ENCODE measurements around the gene CLECL1. TPM values are rescaled to one million over a fixed set of nuclear protein-coding genes. Genes with fewer than 3 reads are reported as not detected.

Gene CLECL1
- total and polyA plus RNA-seq, 10 donors = 6.3 to 103 (median 14.5) TPM

DNA sequence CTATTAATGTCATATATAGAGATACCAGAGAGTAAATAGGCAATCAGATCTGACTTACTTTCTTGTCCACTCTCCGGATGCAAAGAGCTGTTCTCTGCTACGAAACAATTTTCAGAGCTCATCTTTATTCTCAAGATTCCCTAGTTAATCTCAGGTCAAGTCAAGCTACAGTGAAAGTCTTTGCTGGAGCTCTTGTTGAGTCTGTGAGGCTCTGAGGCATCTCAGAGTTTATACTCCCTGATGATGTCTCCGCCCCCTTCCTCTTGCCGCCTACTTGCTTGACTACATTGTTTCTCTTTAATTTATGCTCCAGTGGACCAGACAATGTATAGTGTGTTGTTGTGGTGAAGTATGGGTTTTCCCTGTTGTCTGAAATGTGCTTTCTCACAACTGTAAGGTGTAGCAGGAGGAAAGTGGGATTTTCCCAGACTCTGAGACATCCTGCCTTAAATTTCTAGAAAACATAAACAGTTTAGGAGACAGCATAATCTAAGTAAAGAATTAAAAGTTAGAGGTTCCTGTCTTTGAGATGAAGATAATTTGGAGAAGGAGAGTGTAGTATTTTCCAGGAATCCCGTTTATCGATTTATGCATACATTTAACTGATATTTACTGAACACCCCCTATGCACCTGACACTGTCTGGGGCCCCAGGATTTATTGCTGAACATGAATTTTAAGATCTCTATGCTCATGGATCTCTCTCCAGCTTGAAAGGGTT, 28.0 kb upstream of the CLECL1 start, which contains the start of gene CD69:
Gene CD69, minus strand, starts transcription at position 203 of the 720 bp plus-strand sequence. Its CDS starts 81 bp downstream, at position 122.
- peak; percentile 82 for DNase-seq
- H3K36me3 ChIP-seq = peaks cover 0 to 10% (median 4%) of the 10 kb centered on the region in 6 donors

DNA sequence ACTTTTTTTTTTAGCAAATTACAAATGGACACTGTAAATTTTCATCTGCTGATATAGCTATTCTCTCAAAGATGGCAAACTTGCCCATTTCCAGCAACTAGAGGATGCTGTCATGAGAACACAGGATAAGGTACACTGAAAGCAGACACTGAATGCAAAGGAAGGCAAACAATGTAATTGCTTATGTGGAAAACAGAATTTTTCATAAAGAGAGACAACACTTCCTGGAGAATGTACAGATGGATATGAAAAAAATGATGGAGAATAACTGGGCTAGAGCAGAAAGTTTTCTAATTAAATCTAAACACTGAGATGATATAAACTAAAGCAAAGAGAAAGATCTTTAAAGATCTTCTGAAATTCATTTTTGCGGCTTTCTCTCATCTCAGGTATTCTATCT, 27.2 kb upstream of the CLECL1 start:
- H3K9me3 ChIP-seq = no peaks in the 10 kb centered on the region
- H3K36me3 ChIP-seq = peaks cover 0 to 17% (median 7%) of the 10 kb centered on the region in 6 donors
- peak overlapping the region; percentile 37 to 72 (median 43) for H3K4me3 ChIP-seq
- DNase-seq = no peak
- intact Hi-C loops (cut with DNase I; ENCODE audit: low total_unique reads) = no loop called here
- no peaks in the 10 kb centered on the region for H3K27me3 ChIP-seq (replicated peaks in 1 of 7)
- peak overlapping the region; percentile 71 to 90 (median 84) for H3K27ac ChIP-seq
- peaks cover 0 to 87% (median 57%) of the 10 kb centered on the region in 6 donors for H3K4me1 ChIP-seq
- 30 to 50% (median 36%) methylated on average over 1 of the region's 1 CpG for WGBS, 5 donors
- peak in 1 of 3 donors; percentile 19 for TF ChIP-seq POLR2AphosphoS5 (IDR thresholded peaks at IDR 0.05)
- TF ChIP-seq, protein P1, sequence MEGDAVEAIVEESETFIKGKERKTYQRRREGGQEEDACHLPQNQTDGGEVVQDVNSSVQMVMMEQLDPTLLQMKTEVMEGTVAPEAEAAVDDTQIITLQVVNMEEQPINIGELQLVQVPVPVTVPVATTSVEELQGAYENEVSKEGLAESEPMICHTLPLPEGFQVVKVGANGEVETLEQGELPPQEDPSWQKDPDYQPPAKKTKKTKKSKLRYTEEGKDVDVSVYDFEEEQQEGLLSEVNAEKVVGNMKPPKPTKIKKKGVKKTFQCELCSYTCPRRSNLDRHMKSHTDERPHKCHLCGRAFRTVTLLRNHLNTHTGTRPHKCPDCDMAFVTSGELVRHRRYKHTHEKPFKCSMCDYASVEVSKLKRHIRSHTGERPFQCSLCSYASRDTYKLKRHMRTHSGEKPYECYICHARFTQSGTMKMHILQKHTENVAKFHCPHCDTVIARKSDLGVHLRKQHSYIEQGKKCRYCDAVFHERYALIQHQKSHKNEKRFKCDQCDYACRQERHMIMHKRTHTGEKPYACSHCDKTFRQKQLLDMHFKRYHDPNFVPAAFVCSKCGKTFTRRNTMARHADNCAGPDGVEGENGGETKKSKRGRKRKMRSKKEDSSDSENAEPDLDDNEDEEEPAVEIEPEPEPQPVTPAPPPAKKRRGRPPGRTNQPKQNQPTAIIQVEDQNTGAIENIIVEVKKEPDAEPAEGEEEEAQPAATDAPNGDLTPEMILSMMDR (IDR thresholded peaks at IDR 0.05 in 8 of 11, conservative IDR thresholded peaks at IDR 0.05 in 3 of 11) = no peak

More for the DNA sequence above, 28.0 kb upstream of the CLECL1 start, which contains the start of gene CD69:
- intact Hi-C loops (cut with DNase I; ENCODE audit: low total_unique reads) = no loop called here
- Histone ChIP-seq H3K4me1 (peaks cover 0 to 87% (median 57%) of the 10 kb centered on the region in 6 donors), H3K9me3 (no peaks in the 10 kb centered on the region), H3K27ac (peak within 1 kb of the TSS; percentile 71 to 90 (median 84)), H3K4me3 (peak within 1 kb of the TSS; percentile 37 to 72 (median 43)), H3K27me3 (replicated peaks in 1 of 7) (no peaks in the 10 kb centered on the region)
- 16 to 35% (median 19%) methylated on average over 6 of the region's 6 CpGs for WGBS, 5 donors
- TF ChIP-seq POLR2AphosphoS5 (IDR thresholded peaks at IDR 0.05) = peak in 2 of 3 donors; percentile 34 to 100
- TF ChIP-seq, protein P1 (IDR thresholded peaks at IDR 0.05 in 8 of 11, conservative IDR thresholded peaks at IDR 0.05 in 3 of 11) = no peak
- peak; percentile 93 to 98 (median 97) for TF ChIP-seq POLR2A (IDR thresholded peaks at IDR 0.05)

DNA sequence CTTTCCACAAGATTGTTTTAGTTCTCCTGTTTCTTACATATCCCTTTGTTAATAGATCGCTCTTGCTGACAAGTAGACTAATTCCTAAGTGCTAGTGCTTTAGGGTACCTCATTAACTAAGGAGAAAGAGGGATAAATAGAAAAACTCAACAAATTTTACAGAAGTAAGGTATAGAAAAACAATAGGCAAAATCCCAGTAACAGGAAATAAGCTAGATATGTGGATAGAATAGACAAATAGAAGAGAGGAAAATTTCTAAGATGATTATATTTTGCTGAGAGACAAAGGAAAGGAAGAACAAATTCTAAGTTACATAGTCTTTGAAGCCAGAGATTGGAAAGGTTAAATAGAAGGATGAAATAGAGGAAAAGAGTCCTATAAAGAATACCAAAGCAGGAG, 26.8 kb upstream of the CLECL1 start:
- DNase-seq = no peak
- Histone ChIP-seq H3K4me1 (peaks cover 0 to 87% (median 55%) of the 10 kb centered on the region in 6 donors), H3K36me3 (peaks cover 0 to 21% (median 11%) of the 10 kb centered on the region in 6 donors), H3K9me3 (no peaks in the 10 kb centered on the region), H3K27me3 (replicated peaks in 1 of 7) (no peaks in the 10 kb centered on the region), H3K4me3 (peak overlapping the region; percentile 37 to 72 (median 43)), H3K27ac (peak overlapping the region; percentile 71 to 90 (median 84))
- 21 to 49% (median 40%) methylated on average over 1 of the region's 1 CpG for WGBS, 5 donors
- TF ChIP-seq, protein P1 (IDR thresholded peaks at IDR 0.05 in 8 of 11, conservative IDR thresholded peaks at IDR 0.05 in 3 of 11) = no peak
- TF ChIP-seq POLR2AphosphoS5 (IDR thresholded peaks at IDR 0.05) (no peak), POLR2A (IDR thresholded peaks at IDR 0.05) (no peak)
- intact Hi-C loops (cut with DNase I; ENCODE audit: low total_unique reads) = no loop called here

DNA sequence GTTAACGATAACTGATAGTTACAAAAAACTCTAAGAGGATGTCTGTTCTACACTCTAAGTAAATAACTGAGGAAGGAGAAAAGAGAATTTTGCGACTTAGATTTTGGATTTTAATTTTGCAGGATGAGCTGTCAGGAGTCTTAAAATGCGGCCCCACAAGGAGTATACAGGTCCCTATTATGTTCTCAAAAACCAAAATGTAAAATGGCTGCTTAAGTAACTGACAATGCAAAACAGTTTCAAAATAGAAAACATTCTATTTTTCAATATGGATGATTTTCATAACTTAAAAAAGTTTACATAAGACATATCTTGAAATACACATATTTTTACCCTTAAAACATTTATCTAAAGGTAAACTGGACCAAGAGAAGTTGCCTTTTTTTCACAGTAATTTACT, 25.2 kb upstream of the CLECL1 start:
- Histone ChIP-seq H3K27ac (peak overlapping the region in 7 of 8 donors; percentile 78 to 90 (median 86)), H3K9me3 (no peaks in the 10 kb centered on the region), H3K4me3 (peak overlapping the region; percentile 37 to 72 (median 43)), H3K4me1 (peaks cover 0 to 87% (median 49%) of the 10 kb centered on the region in 6 donors), H3K36me3 (peaks cover 0 to 37% (median 19%) of the 10 kb centered on the region in 6 donors), H3K27me3 (replicated peaks in 1 of 7) (no peaks in the 10 kb centered on the region)
- DNase-seq = no peak
- TF ChIP-seq, protein P1 (IDR thresholded peaks at IDR 0.05 in 8 of 11, conservative IDR thresholded peaks at IDR 0.05 in 3 of 11) = no peak
- TF ChIP-seq POLR2A (IDR thresholded peaks at IDR 0.05) (no peak), POLR2AphosphoS5 (IDR thresholded peaks at IDR 0.05) (no peak)
- 30 to 47% (median 41%) methylated on average over 3 of the region's 3 CpGs for WGBS, 5 donors
- intact Hi-C loops (cut with DNase I; ENCODE audit: low total_unique reads) = no loop called here
